OCI-LY3 (cell line): Measurements from ENCODE around the gene MYO5B.

Source experiments
- H2AFZ ChIP-seq: fragments of 200-600, 300-600 bp; shearing (Covaris generic); 2 replicates; pipeline ENCODE4 v1.6.0; 2014; ENCODE audit warnings: antibody characterized with exemption, low read depth, low read length
- H3K27ac ChIP-seq: fragments of 200-600, 300-600 bp; sonication (generic); 2 replicates; pipeline ENCODE4 v1.5.1; 2014; ENCODE audit warnings: mild to moderate bottlenecking, low read length, moderate library complexity, mixed read lengths
- H3K27me3 ChIP-seq: fragments of 200-600, 300-600 bp; sonication (generic); 2 replicates; pipeline ENCODE4 v1.6.1; 2014; ENCODE audit warnings: low read depth, low read length, mixed read lengths
- H3K36me3 ChIP-seq: fragments of 200-600, 300-600 bp; sonication (generic); replicated peaks from 2 replicates; pipeline ENCODE3; 2014; ENCODE audit warnings: low read depth, low read length, mixed read lengths
- H3K4me1 ChIP-seq: fragments of 300-600, 200-600 bp; sonication (generic); 2 replicates; pipeline ENCODE4 v1.6.1; 2014; ENCODE audit warnings: low read length, mixed read lengths
- H3K4me2 ChIP-seq: fragments of 200-600, 300-600 bp; sonication (generic); 2 replicates; pipeline ENCODE4 v1.6.1; 2014; ENCODE audit warnings: low read length, mixed read lengths
- H3K4me3 ChIP-seq: fragments of 300-600, 200-600 bp; sonication (generic); 2 replicates; pipeline ENCODE4 v1.5.1; 2014; ENCODE audit warnings: antibody characterized with exemption, mild to moderate bottlenecking, low read length, moderate library complexity
- H3K79me2 ChIP-seq: fragments of 300-600, 200-600 bp; shearing (Covaris generic); 2 replicates; pipeline ENCODE4 v1.6.1; 2014; ENCODE audit warnings: mild to moderate bottlenecking, low read length, mixed read lengths
- H3K9ac ChIP-seq: fragments of 300-600, 200-600 bp; shearing (Covaris generic); 2 replicates; pipeline ENCODE4 v1.6.0; 2014; ENCODE audit warnings: mild to moderate bottlenecking, low read length, moderate library complexity
- H3K9me3 ChIP-seq: fragments of 200-600, 300-600 bp; shearing (Covaris generic); 2 replicates; pipeline ENCODE4 v1.6.1; 2014; ENCODE audit warnings: low read length, mixed read lengths; ENCODE audit not compliant: insufficient read depth
- H4K20me1 ChIP-seq: fragments of 200-600, 300-600 bp; sonication (generic); 2 replicates; pipeline ENCODE4 v1.6.1; 2016; ENCODE audit warnings: low read length, mixed read lengths; ENCODE audit not compliant: insufficient read depth
- CTCF ChIP-seq: fragments of 200-600, 300-600 bp; sonication (generic); IDR thresholded peaks from 2 replicates; pipeline ENCODE4 v1.5.1; 2014; ENCODE audit warnings: antibody characterized with exemption, low read length, low read depth
- EZH2phosphoT487 ChIP-seq: fragments of 200-600 bp; shearing (Covaris generic); IDR thresholded peaks from 2 replicates; pipeline ENCODE4 v1.6.1; 2018; ENCODE audit warnings: antibody characterized with exemption, mixed run types, low read depth

The MYO5B gene

GRCh38 chr18:49988733-49989132, 206.2 kb downstream of the MYO5B start:
- no peak overlapping the region for H3K27ac ChIP-seq
- no peaks in the 10 kb centered on the region for H4K20me1 ChIP-seq
- no peaks in the 10 kb centered on the region for H3K4me1 ChIP-seq
- H3K9me3 ChIP-seq, result no peaks in the 10 kb centered on the region
- no peak overlapping the region for H3K4me2 ChIP-seq
- no peaks in the 10 kb centered on the region for H3K79me2 ChIP-seq
- no peak overlapping the region for H3K4me3 ChIP-seq
- no peak overlapping the region for H3K9ac ChIP-seq
- peaks cover 49% of the 10 kb centered on the region for H3K27me3 ChIP-seq
- no peak overlapping the region for H2AFZ ChIP-seq
- no peaks in the 10 kb centered on the region for H3K36me3 ChIP-seq
- TF ChIP-seq CTCF, result no peak
- no peak for TF ChIP-seq EZH2phosphoT487

- H3K9ac ChIP-seq, result no peak overlapping the region
- H3K27ac ChIP-seq, result no peak overlapping the region
- no peaks in the 10 kb centered on the region for H3K9me3 ChIP-seq
- H3K27me3 ChIP-seq, result peaks cover 51% of the 10 kb centered on the region
- H4K20me1 ChIP-seq, result no peaks in the 10 kb centered on the region
- H3K36me3 ChIP-seq, result no peaks in the 10 kb centered on the region
- H2AFZ ChIP-seq, result no peak overlapping the region
- no peak overlapping the region for H3K4me3 ChIP-seq
- no peaks in the 10 kb centered on the region for H3K79me2 ChIP-seq
- H3K4me2 ChIP-seq, result no peak overlapping the region
- TF ChIP-seq CTCF (no peak), EZH2phosphoT487 (no peak)
- no peaks in the 10 kb centered on the region for H3K4me1 ChIP-seq
Measured at GRCh38 chr18:49988101-49988500, 206.8 kb downstream of the MYO5B start.

- peaks cover 64% of the 10 kb centered on the region for H3K27me3 ChIP-seq
- no peaks in the 10 kb centered on the region for H3K4me1 ChIP-seq
- H3K4me3 ChIP-seq, result no peak overlapping the region
- no peaks in the 10 kb centered on the region for H4K20me1 ChIP-seq
- H3K4me2 ChIP-seq, result no peak overlapping the region
- no peaks in the 10 kb centered on the region for H3K9me3 ChIP-seq
- no peaks in the 10 kb centered on the region for H3K36me3 ChIP-seq
- TF ChIP-seq EZH2phosphoT487 (no peak), CTCF (no peak)
- H3K9ac ChIP-seq, result no peak overlapping the region
- H2AFZ ChIP-seq, result no peak overlapping the region
- no peak overlapping the region for H3K27ac ChIP-seq
- no peaks in the 10 kb centered on the region for H3K79me2 ChIP-seq
Measured at GRCh38 chr18:49985236-49985635, 209.7 kb downstream of the MYO5B start.

- TF ChIP-seq EZH2phosphoT487, result no peak
- no peaks in the 10 kb centered on the region for H3K79me2 ChIP-seq
- no peaks in the 10 kb centered on the region for H4K20me1 ChIP-seq
- H3K4me1 ChIP-seq, result no peaks in the 10 kb centered on the region
- no peak overlapping the region for H3K27ac ChIP-seq
- no peak overlapping the region for H2AFZ ChIP-seq
- no peaks in the 10 kb centered on the region for H3K9me3 ChIP-seq
- no peaks in the 10 kb centered on the region for H3K36me3 ChIP-seq
- H3K4me2 ChIP-seq, result no peak overlapping the region
- peaks cover 62% of the 10 kb centered on the region for H3K27me3 ChIP-seq
- H3K9ac ChIP-seq, result no peak overlapping the region
- H3K4me3 ChIP-seq, result no peak overlapping the region
Measured at GRCh38 chr18:49980896-49981295, 214.1 kb downstream of the MYO5B start.
